ENCODE data around the gene IGLL5. TPM values are rescaled to one million over a fixed set of nuclear protein-coding genes. Genes with fewer than 3 reads are reported as not detected.
"Not testable (repeated sequence)": the region's sequence is repeated elsewhere in the genome, so short reads cannot be mapped to it uniquely, and the experiment has no call there.

The IGLL5 gene
- total RNA-seq, 2 donors from 2014 or later, result 0.59 to 1.4 TPM

- no peak overlapping the region for H3K27ac ChIP-seq
- DNase-seq (ENCODE audit: low spot score), result no peak
- TF ChIP-seq, protein P1, sequence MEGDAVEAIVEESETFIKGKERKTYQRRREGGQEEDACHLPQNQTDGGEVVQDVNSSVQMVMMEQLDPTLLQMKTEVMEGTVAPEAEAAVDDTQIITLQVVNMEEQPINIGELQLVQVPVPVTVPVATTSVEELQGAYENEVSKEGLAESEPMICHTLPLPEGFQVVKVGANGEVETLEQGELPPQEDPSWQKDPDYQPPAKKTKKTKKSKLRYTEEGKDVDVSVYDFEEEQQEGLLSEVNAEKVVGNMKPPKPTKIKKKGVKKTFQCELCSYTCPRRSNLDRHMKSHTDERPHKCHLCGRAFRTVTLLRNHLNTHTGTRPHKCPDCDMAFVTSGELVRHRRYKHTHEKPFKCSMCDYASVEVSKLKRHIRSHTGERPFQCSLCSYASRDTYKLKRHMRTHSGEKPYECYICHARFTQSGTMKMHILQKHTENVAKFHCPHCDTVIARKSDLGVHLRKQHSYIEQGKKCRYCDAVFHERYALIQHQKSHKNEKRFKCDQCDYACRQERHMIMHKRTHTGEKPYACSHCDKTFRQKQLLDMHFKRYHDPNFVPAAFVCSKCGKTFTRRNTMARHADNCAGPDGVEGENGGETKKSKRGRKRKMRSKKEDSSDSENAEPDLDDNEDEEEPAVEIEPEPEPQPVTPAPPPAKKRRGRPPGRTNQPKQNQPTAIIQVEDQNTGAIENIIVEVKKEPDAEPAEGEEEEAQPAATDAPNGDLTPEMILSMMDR (IDR thresholded peaks at IDR 0.05), result no peak
These were observed 30.8 kb downstream of the IGLL5 start for GRCh38 chr22:22918297-22918965.

GRCh38 chr22:22919041-22919440 lies 31.4 kb downstream of the IGLL5 start:
- Histone ChIP-seq H3K27ac (no peak overlapping the region), H3K9me3 (no peaks in the 10 kb centered on the region), H3K27me3 (no peaks in the 10 kb centered on the region), H3K36me3 (no peaks in the 10 kb centered on the region), H3K4me1 (no peaks in the 10 kb centered on the region), H3K4me3 (no peak overlapping the region)
- TF ChIP-seq, protein P1 (IDR thresholded peaks at IDR 0.05), result no peak
- no peak for DNase-seq (ENCODE audit: low spot score)

More at GRCh38 chr22:22918297-22918965, 30.8 kb downstream of the IGLL5 start:
- Histone ChIP-seq H3K27me3 (no peaks in the 10 kb centered on the region), H3K4me3 (no peak overlapping the region), H3K36me3 (no peaks in the 10 kb centered on the region), H3K9me3 (no peaks in the 10 kb centered on the region), H3K4me1 (no peaks in the 10 kb centered on the region)

DNA sequence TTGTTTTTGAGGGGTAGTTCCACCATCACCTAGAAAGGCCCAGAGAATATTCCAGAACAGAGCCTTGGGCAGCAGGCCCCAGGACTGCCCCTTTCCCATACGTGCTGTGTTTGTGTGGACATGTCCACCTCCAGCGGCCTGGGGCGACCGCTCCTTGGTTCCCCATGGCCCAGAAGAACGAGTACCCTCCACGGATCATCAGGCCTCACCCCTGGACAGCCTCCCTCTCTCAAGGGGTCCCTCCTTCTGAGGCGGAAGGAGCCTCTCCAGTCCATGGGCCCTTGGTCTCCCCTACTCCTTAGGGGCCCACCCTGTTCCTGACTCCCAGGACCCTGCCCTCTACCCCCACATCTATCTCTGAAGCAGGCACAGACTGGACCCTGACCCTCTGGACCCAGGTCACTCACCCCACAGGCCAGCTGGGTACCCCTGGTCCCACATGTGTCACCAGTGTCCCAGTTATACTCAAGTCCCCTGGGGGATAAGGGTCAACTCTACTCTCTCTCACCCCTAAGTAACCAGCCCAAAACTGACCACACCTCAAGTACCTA lies 32.6 kb downstream of the IGLL5 start:
- Histone ChIP-seq H3K4me3 (no peak overlapping the region), H3K27ac (no peak overlapping the region), H3K4me1 (no peaks in the 10 kb centered on the region), H3K9me3 (no peaks in the 10 kb centered on the region), H3K36me3 (no peaks in the 10 kb centered on the region), H3K27me3 (no peaks in the 10 kb centered on the region)
- TF ChIP-seq, protein P1 (IDR thresholded peaks at IDR 0.05), result no peak
- DNase-seq (ENCODE audit: low spot score), result no peak

GRCh38 chr22:22920910-22921550 lies 33.4 kb downstream of the IGLL5 start:
- Histone ChIP-seq H3K36me3 (no peaks in the 10 kb centered on the region), H3K27me3 (no peaks in the 10 kb centered on the region), H3K4me3 (no peak overlapping the region), H3K4me1 (no peaks in the 10 kb centered on the region), H3K9me3 (no peaks in the 10 kb centered on the region), H3K27ac (no peak overlapping the region)
- TF ChIP-seq, protein P1 (IDR thresholded peaks at IDR 0.05), result no peak
- no peak for DNase-seq (ENCODE audit: low spot score)

DNA sequence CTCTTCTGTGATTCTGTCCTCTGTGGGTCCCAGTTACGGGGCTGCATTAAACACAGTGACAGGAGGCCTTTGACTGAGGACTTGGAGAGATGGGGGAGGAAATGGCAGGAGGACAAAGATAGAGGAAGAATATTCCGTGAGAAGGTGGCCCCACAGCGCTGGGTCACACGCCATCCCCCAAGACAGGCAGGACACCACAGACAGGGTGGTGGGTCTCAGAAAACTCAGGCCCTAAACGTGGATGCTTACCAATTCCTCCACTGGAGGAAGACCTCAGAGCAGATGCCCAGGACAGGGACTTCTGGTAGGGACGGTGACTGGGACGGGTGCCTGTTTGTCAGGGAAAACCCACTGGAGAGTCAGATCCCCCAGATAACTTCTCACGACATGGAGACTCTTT lies 34.0 kb downstream of the IGLL5 start:
- TF ChIP-seq, protein P1 (IDR thresholded peaks at IDR 0.05), result no peak
- no peak for DNase-seq (ENCODE audit: low spot score)
- no peaks in the 10 kb centered on the region for H3K36me3 ChIP-seq

DNA sequence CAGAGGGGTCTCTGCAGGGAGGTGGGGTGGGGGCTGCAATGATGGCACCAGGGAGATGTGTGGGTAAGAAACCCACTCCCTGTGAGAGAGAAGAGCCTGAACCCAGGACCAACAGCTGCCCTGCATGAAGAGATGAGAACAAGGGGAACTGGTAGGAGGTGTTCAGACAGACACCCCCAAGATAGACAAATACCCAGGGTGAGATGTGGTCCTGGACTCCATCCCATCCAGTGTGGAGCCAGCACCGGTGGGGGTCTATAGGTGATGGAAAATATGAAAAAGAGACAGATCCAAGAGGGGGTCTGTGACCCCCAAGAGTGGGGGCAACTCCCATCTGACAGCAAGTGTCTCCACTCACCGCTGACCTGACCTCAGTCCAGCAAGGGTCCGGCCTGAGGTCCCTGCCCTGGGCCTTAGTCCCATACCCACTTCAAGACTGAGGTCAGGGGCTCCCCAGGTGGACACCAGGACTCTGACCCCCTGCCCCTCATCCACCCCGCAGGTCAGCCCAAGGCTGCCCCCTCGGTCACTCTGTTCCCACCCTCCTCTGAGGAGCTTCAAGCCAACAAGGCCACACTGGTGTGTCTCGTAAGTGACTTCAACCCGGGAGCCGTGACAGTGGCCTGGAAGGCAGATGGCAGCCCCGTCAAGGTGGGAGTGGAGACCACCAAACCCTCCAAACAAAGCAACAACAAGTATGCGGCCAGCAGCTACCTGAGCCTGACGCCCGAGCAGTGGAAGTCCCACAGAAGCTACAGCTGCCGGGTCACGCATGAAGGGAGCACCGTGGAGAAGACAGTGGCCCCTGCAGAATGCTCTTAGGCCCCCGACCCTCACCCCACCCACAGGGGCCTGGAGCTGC lies 34.7 kb downstream of the IGLL5 start:
- not testable (repeated sequence) for DNase-seq (ENCODE audit: low spot score); H3K4me1 ChIP-seq; H3K36me3 ChIP-seq; H3K27ac ChIP-seq; H3K4me3 ChIP-seq; H3K9me3 ChIP-seq; H3K27me3 ChIP-seq

More for the DNA sequence above, 34.0 kb downstream of the IGLL5 start:
- H3K27me3 ChIP-seq, result no peaks in the 10 kb centered on the region
- no peaks in the 10 kb centered on the region for H3K9me3 ChIP-seq
- H3K4me1 ChIP-seq, result no peaks in the 10 kb centered on the region
- H3K4me3 ChIP-seq, result no peak overlapping the region
- H3K27ac ChIP-seq, result no peak overlapping the region

Data from right atrium auricular region (tissue), 2 donors.